ENCODE data around the gene LSM14A. TPM values are rescaled to one million over a fixed set of nuclear protein-coding genes. Genes with fewer than 3 reads are reported as not detected.

LSM14A gene
- total and polyA plus RNA-seq, 9 of the 15 experiments (the other 6 are each of a cell fraction or from before 2014, with no cell fraction given), result 19.5 to 150 (median 95.1) TPM

- TF ChIP-seq, protein P1, sequence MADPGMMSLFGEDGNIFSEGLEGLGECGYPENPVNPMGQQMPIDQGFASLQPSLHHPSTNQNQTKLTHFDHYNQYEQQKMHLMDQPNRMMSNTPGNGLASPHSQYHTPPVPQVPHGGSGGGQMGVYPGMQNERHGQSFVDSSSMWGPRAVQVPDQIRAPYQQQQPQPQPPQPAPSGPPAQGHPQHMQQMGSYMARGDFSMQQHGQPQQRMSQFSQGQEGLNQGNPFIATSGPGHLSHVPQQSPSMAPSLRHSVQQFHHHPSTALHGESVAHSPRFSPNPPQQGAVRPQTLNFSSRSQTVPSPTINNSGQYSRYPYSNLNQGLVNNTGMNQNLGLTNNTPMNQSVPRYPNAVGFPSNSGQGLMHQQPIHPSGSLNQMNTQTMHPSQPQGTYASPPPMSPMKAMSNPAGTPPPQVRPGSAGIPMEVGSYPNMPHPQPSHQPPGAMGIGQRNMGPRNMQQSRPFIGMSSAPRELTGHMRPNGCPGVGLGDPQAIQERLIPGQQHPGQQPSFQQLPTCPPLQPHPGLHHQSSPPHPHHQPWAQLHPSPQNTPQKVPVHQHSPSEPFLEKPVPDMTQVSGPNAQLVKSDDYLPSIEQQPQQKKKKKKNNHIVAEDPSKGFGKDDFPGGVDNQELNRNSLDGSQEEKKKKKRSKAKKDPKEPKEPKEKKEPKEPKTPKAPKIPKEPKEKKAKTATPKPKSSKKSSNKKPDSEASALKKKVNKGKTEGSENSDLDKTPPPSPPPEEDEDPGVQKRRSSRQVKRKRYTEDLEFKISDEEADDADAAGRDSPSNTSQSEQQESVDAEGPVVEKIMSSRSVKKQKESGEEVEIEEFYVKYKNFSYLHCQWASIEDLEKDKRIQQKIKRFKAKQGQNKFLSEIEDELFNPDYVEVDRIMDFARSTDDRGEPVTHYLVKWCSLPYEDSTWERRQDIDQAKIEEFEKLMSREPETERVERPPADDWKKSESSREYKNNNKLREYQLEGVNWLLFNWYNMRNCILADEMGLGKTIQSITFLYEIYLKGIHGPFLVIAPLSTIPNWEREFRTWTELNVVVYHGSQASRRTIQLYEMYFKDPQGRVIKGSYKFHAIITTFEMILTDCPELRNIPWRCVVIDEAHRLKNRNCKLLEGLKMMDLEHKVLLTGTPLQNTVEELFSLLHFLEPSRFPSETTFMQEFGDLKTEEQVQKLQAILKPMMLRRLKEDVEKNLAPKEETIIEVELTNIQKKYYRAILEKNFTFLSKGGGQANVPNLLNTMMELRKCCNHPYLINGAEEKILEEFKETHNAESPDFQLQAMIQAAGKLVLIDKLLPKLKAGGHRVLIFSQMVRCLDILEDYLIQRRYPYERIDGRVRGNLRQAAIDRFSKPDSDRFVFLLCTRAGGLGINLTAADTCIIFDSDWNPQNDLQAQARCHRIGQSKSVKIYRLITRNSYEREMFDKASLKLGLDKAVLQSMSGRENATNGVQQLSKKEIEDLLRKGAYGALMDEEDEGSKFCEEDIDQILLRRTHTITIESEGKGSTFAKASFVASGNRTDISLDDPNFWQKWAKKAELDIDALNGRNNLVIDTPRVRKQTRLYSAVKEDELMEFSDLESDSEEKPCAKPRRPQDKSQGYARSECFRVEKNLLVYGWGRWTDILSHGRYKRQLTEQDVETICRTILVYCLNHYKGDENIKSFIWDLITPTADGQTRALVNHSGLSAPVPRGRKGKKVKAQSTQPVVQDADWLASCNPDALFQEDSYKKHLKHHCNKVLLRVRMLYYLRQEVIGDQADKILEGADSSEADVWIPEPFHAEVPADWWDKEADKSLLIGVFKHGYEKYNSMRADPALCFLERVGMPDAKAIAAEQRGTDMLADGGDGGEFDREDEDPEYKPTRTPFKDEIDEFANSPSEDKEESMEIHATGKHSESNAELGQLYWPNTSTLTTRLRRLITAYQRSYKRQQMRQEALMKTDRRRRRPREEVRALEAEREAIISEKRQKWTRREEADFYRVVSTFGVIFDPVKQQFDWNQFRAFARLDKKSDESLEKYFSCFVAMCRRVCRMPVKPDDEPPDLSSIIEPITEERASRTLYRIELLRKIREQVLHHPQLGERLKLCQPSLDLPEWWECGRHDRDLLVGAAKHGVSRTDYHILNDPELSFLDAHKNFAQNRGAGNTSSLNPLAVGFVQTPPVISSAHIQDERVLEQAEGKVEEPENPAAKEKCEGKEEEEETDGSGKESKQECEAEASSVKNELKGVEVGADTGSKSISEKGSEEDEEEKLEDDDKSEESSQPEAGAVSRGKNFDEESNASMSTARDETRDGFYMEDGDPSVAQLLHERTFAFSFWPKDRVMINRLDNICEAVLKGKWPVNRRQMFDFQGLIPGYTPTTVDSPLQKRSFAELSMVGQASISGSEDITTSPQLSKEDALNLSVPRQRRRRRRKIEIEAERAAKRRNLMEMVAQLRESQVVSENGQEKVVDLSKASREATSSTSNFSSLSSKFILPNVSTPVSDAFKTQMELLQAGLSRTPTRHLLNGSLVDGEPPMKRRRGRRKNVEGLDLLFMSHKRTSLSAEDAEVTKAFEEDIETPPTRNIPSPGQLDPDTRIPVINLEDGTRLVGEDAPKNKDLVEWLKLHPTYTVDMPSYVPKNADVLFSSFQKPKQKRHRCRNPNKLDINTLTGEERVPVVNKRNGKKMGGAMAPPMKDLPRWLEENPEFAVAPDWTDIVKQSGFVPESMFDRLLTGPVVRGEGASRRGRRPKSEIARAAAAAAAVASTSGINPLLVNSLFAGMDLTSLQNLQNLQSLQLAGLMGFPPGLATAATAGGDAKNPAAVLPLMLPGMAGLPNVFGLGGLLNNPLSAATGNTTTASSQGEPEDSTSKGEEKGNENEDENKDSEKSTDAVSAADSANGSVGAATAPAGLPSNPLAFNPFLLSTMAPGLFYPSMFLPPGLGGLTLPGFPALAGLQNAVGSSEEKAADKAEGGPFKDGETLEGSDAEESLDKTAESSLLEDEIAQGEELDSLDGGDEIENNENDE (IDR thresholded peaks at IDR 0.05; ENCODE audit: low read depth, low read length), result no peak
- TF ChIP-seq SAP30 (IDR thresholded peaks at IDR 0.05; ENCODE audit: borderline replicate concordance, insufficient read depth, low read depth, low read length, poor library complexity, severe bottlenecking), result no peak
- TF ChIP-seq TAF1 (IDR thresholded peaks at IDR 0.05; ENCODE audit: control insufficient read depth, extremely low read depth, insufficient read depth, low read length, severe bottlenecking), result peak; percentile 59
- TF ChIP-seq, protein P2, sequence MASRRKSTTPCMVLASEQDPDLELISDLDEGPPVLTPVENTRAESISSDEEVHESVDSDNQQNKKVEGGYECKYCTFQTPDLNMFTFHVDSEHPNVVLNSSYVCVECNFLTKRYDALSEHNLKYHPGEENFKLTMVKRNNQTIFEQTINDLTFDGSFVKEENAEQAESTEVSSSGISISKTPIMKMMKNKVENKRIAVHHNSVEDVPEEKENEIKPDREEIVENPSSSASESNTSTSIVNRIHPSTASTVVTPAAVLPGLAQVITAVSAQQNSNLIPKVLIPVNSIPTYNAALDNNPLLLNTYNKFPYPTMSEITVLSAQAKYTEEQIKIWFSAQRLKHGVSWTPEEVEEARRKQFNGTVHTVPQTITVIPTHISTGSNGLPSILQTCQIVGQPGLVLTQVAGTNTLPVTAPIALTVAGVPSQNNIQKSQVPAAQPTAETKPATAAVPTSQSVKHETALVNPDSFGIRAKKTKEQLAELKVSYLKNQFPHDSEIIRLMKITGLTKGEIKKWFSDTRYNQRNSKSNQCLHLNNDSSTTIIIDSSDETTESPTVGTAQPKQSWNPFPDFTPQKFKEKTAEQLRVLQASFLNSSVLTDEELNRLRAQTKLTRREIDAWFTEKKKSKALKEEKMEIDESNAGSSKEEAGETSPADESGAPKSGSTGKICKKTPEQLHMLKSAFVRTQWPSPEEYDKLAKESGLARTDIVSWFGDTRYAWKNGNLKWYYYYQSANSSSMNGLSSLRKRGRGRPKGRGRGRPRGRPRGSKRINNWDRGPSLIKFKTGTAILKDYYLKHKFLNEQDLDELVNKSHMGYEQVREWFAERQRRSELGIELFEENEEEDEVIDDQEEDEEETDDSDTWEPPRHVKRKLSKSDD (conservative IDR thresholded peaks at IDR 0.05; ENCODE audit: low read length), result no peak
- TF ChIP-seq, protein P3, sequence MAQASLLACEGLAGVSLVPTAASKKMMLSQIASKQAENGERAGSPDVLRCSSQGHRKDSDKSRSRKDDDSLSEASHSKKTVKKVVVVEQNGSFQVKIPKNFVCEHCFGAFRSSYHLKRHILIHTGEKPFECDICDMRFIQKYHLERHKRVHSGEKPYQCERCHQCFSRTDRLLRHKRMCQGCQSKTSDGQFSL (CRISPR knock-in tag; IDR thresholded peaks at IDR 0.05), result no peak
- TF ChIP-seq, protein P3 (tag; IDR thresholded peaks at IDR 0.05), result no peak
- TF ChIP-seq SP1 (CRISPR knock-in tag; IDR thresholded peaks at IDR 0.05), result no peak
- TF ChIP-seq TFAP4 (CRISPR knock-in tag; IDR thresholded peaks at IDR 0.05; ENCODE audit: borderline replicate concordance), result peak; percentile 44
- TF ChIP-seq TAF15 (IDR thresholded peaks at IDR 0.05; ENCODE audit: low read depth, low read length), result no peak
These were observed 37.9 kb upstream of the LSM14A start (continued) for GRCh38 chr19:34134190-34135053.

Measured in K562 (cell line).